Smooth muscle cell (in vitro differentiated cells): ENCODE results near the gene ARID2. TPM values are rescaled to one million over a fixed set of nuclear protein-coding genes. Genes with fewer than 3 reads are reported as not detected.

Source experiments
- DNase-seq: peaks from one replicate; lab custom pipeline; 2025; ENCODE audit not compliant: unreplicated experiment; lab: John Stamatoyannopoulos, UW
- H2AFZ ChIP-seq: fragments of 200-600 bp; sonication (generic); 2 replicates; pipeline ENCODE4 v1.6.0; 2016; ENCODE audit warnings: antibody characterized with exemption, low read depth, mild to moderate bottlenecking
- H3F3A ChIP-seq: fragments of 200-600 bp; sonication (generic); 2 replicates; pipeline ENCODE4 v1.6.0; 2017; ENCODE audit warnings: antibody characterized with exemption, low read depth
- H3K27ac ChIP-seq: fragments of 200-600 bp; sonication (generic); 2 replicates; pipeline ENCODE4 v1.5.1; 2016; ENCODE audit warnings: low read depth, mild to moderate bottlenecking
- H3K27me3 ChIP-seq: fragments of 200-600 bp; sonication (generic); 2 replicates; pipeline ENCODE4 v1.6.1; 2016; ENCODE audit warnings: low read depth, mild to moderate bottlenecking
- H3K36me3 ChIP-seq: fragments of 200-600 bp; sonication (generic); 2 replicates; pipeline ENCODE4 v1.5.1; 2016; ENCODE audit warnings: low read depth
- H3K4me1 ChIP-seq: fragments of 200-600 bp; sonication (generic); 2 replicates; pipeline ENCODE4 v1.5.1; 2016; ENCODE audit warnings: low read depth
- H3K4me2 ChIP-seq: fragments of 200-600 bp; sonication (generic); 2 replicates; pipeline ENCODE4 v1.6.0; 2016; ENCODE audit warnings: mild to moderate bottlenecking
- H3K4me3 ChIP-seq: fragments of 200-600 bp; sonication (generic); 2 replicates; pipeline ENCODE4 v1.5.1; 2016; ENCODE audit warnings: mild to moderate bottlenecking
- H3K79me2 ChIP-seq: fragments of 200-600 bp; sonication (generic); 2 replicates; pipeline ENCODE4 v1.6.0; 2016; ENCODE audit warnings: low read depth, mild to moderate bottlenecking
- H3K9ac ChIP-seq: fragments of 200-600 bp; sonication (generic); 2 replicates; pipeline ENCODE4 v1.6.0; 2016; ENCODE audit warnings: low read depth
- H3K9me3 ChIP-seq: fragments of 200-600 bp; sonication (generic); replicated peaks from 2 replicates; pipeline ENCODE4 v1.5.1; 2016; ENCODE audit warnings: low read depth
- H4K20me1 ChIP-seq: fragments of 200-600 bp; sonication (generic); 2 replicates; pipeline ENCODE4 v1.6.0; 2016; ENCODE audit warnings: low read depth
- WGBS: methylation state at CpG from one replicate; pipeline ENCODE4 v1.1.7; 2016; ENCODE audit warnings: low lambda C conversion rate; 5-methylcytosine and 5-hydroxymethylcytosine counted together
- polyA plus RNA-seq: library from polyadenylated mRNA; unstranded; fragments of >200 nt; fragmentation: Nextera tagmentation; extraction: Ambion mirVana; gene quantifications from 2 replicates; pipeline ENCODE4 v1.2.1, GENCODE V29; 2016
- total RNA-seq: library from RNA; depleted of rRNA; stranded (reverse); fragments of >200 nt; gene quantifications from 2 replicates; pipeline ENCODE4 v1.2.3, GENCODE V29; 2014
- TF ChIP-seq, protein P1 (sequence below): fragments of 200-600 bp; sonication (generic); IDR thresholded peaks from 2 replicates; pipeline ENCODE4 v1.5.1; 2017; ENCODE audit warnings: borderline replicate concordance, mild to moderate bottlenecking, antibody characterized with exemption; ENCODE audit not compliant: insufficient read depth, poor library complexity, severe bottlenecking

ARID2 gene
- total and polyA plus RNA-seq, 2 experiments from 2014 or later: 9.9 to 36.2 TPM

DNA sequence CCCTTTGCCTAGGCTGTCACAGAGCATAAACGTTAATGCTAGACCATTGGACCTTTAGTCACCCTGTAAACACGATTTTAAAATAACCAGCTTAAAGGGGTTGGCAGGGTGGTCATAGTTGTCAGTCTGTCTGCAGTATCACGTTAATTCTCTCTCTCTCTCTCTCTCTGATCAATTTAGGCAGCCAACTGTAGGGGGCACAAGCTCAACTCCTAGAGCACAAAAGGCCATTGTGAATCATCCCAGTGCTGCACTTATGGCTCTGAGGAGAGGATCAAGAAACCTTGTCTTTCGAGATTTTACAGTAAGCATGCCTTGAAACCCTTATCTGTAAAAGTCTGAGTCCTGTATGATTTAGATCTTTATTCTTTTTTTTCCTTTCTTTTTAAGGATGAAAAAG, 163.7 kb downstream of the ARID2 start:
- H3K9ac ChIP-seq: no peak overlapping the region
- TF ChIP-seq, protein P1, sequence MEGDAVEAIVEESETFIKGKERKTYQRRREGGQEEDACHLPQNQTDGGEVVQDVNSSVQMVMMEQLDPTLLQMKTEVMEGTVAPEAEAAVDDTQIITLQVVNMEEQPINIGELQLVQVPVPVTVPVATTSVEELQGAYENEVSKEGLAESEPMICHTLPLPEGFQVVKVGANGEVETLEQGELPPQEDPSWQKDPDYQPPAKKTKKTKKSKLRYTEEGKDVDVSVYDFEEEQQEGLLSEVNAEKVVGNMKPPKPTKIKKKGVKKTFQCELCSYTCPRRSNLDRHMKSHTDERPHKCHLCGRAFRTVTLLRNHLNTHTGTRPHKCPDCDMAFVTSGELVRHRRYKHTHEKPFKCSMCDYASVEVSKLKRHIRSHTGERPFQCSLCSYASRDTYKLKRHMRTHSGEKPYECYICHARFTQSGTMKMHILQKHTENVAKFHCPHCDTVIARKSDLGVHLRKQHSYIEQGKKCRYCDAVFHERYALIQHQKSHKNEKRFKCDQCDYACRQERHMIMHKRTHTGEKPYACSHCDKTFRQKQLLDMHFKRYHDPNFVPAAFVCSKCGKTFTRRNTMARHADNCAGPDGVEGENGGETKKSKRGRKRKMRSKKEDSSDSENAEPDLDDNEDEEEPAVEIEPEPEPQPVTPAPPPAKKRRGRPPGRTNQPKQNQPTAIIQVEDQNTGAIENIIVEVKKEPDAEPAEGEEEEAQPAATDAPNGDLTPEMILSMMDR: no peak
- H3K4me1 ChIP-seq: no peaks in the 10 kb centered on the region
- no peaks in the 10 kb centered on the region for H4K20me1 ChIP-seq
- DNase-seq: no peak
- no peaks in the 10 kb centered on the region for H3K27me3 ChIP-seq
- no peak overlapping the region for H3K4me3 ChIP-seq
- H2AFZ ChIP-seq: no peak overlapping the region
- no peak overlapping the region for H3K27ac ChIP-seq
- WGBS: 55% methylated on average over 4 of the region's 4 CpGs
- H3K9me3 ChIP-seq: no peaks in the 10 kb centered on the region
- H3K4me2 ChIP-seq: no peak overlapping the region
- H3F3A ChIP-seq: no peaks in the 10 kb centered on the region
- H3K79me2 ChIP-seq: no peaks in the 10 kb centered on the region
- peaks cover 39% of the 10 kb centered on the region for H3K36me3 ChIP-seq

DNA sequence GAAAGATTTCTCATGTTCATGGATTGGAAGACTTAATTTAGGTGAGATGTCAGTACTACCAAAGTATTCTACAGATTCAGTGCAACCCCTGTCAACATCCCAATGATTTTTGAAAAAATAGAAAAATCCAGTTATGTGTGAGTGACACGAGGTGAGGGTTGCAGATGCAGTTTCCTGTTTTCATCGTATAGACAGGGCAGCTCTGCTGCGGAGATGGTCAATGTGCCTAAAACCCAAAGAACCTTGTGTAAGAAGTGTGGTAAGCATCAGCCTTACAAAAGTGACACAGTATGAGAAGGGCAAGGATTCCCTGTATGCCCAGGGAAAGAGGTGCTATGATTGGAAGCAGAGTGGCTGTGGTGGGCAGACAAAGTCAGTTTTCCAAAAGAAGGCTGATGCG, 166.5 kb downstream of the ARID2 start:
- Histone ChIP-seq H3K27ac (no peak overlapping the region), H3K4me3 (no peak overlapping the region), H3K79me2 (no peaks in the 10 kb centered on the region), H3K4me1 (no peaks in the 10 kb centered on the region), H3K9ac (no peak overlapping the region), H3K9me3 (no peaks in the 10 kb centered on the region), H4K20me1 (no peaks in the 10 kb centered on the region), H3F3A (no peaks in the 10 kb centered on the region), H3K36me3 (peaks cover 39% of the 10 kb centered on the region), H3K4me2 (no peak overlapping the region), H2AFZ (no peak overlapping the region), H3K27me3 (no peaks in the 10 kb centered on the region)
- TF ChIP-seq, protein P1: no peak
- 99% methylated on average over 4 of the region's 4 CpGs for WGBS
- no peak for DNase-seq

GRCh38 chr12:45898094-45898493, 168.6 kb downstream of the ARID2 start:
- Histone ChIP-seq H3K36me3 (peaks cover 21% of the 10 kb centered on the region), H3F3A (no peaks in the 10 kb centered on the region), H3K4me1 (no peaks in the 10 kb centered on the region), H3K9me3 (no peaks in the 10 kb centered on the region), H3K27me3 (no peaks in the 10 kb centered on the region), H4K20me1 (no peaks in the 10 kb centered on the region), H3K79me2 (no peaks in the 10 kb centered on the region), H2AFZ (no peak overlapping the region), H3K4me2 (no peak overlapping the region), H3K4me3 (no peak overlapping the region), H3K9ac (no peak overlapping the region), H3K27ac (no peak overlapping the region)
- 100% methylated on average over 1 of the region's 1 CpG for WGBS
- TF ChIP-seq, protein P1: no peak
- DNase-seq: no peak

- Histone ChIP-seq H3K4me1 (no peaks in the 10 kb centered on the region), H3K36me3 (no peaks in the 10 kb centered on the region), H3K27ac (no peak overlapping the region), H3K4me2 (no peak overlapping the region), H3K27me3 (no peaks in the 10 kb centered on the region), H2AFZ (no peak overlapping the region), H3K79me2 (no peaks in the 10 kb centered on the region), H3K9me3 (no peaks in the 10 kb centered on the region), H3K9ac (no peak overlapping the region), H3F3A (no peaks in the 10 kb centered on the region), H4K20me1 (no peaks in the 10 kb centered on the region), H3K4me3 (no peak overlapping the region)
- 93% methylated on average over 4 of the region's 4 CpGs for WGBS
- DNase-seq: no peak
- TF ChIP-seq, protein P1: no peak
Measured at GRCh38 chr12:45907955-45908354, 178.4 kb downstream of the ARID2 start.
